ENCODE data around the gene ECT2L. TPM values are rescaled to one million over a fixed set of nuclear protein-coding genes. Genes with fewer than 3 reads are reported as not detected.

The ECT2L gene
- total RNA-seq, 1 experiment from 2014 or later = 0.03 TPM

DNA sequence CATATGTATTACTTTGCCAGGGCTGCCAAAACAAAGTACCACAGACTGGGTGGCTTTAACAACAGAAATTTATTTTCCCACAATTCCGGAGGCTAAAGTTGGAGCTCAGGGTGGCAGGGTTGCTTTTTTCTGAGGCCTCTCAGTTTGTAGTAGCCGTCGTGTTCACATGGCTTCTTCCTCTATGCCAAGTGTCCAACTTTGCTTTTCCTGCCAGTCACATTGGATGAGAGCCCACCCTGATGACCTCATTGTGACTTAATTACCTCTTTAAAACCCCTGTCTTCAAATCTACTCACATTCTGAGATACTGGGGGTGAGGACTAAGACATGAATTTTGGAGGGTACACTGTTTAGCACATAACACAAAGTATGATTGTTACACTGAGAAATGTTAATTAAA is 9.9 kb upstream of the ECT2L start:
- DNase-seq = no peak
- Histone ChIP-seq H3K27me3 (ENCODE audit: control insufficient read depth, insufficient read depth, low read length) (no peaks in the 10 kb centered on the region), H3K4me3 (ENCODE audit: insufficient read depth, low read depth, low read length) (no peak overlapping the region), H3K36me3 (replicated peaks; ENCODE audit: control insufficient read depth, insufficient read depth, low read length) (no peaks in the 10 kb centered on the region)

DNA sequence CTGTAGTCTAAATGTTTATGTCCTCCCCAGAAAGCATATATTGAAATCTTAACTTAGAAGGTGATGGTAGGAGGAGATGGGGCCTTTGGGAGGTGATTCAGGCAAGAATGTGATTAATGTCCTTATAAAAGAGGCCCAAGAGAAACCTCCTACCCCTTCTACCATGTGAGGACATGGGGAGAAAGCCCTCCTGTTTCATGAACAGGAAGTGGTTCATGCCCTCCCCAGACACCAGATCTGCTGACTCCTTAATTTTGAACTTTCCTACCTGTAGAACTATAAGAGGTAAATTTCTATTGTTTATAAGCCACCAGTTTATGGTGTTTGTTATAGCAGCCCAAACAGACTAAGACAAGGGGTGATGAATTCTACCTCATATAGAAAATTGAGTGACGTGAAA is 8.7 kb upstream of the ECT2L start:
- Histone ChIP-seq H3K27me3 (ENCODE audit: control insufficient read depth, insufficient read depth, low read length) (no peaks in the 10 kb centered on the region), H3K4me3 (ENCODE audit: insufficient read depth, low read depth, low read length) (no peak overlapping the region), H3K36me3 (replicated peaks; ENCODE audit: control insufficient read depth, insufficient read depth, low read length) (no peaks in the 10 kb centered on the region)
- DNase-seq = no peak

DNA sequence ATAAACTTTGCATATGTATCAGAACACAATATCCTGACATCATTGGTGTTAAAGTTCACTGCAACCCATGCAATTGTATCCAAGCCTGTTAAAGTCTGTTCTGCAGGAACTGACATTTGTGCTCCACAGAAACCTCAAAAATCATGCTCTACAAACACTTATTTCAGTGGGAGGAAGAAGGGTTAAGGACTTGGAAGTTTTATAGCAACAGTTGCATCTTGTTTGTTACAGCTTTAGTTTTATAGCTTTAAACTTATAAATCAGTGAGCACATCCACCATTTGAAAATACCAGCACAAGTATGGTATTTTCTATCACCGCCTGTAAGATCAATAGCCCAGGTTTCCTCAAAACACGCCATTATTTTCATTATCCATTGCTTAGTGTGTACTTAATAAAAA is 884 bp downstream of the ECT2L start:
- no peaks in the 10 kb centered on the region for H3K36me3 ChIP-seq (replicated peaks; ENCODE audit: control insufficient read depth, insufficient read depth, low read length)
- no peak for DNase-seq
- peaks cover 6% of the 10 kb centered on the region; the same call in 1 of the 2 replicates for H3K27me3 ChIP-seq (ENCODE audit: control insufficient read depth, insufficient read depth, low read length)
- H3K4me3 ChIP-seq (ENCODE audit: insufficient read depth, low read depth, low read length) = no peak overlapping the region

DNA sequence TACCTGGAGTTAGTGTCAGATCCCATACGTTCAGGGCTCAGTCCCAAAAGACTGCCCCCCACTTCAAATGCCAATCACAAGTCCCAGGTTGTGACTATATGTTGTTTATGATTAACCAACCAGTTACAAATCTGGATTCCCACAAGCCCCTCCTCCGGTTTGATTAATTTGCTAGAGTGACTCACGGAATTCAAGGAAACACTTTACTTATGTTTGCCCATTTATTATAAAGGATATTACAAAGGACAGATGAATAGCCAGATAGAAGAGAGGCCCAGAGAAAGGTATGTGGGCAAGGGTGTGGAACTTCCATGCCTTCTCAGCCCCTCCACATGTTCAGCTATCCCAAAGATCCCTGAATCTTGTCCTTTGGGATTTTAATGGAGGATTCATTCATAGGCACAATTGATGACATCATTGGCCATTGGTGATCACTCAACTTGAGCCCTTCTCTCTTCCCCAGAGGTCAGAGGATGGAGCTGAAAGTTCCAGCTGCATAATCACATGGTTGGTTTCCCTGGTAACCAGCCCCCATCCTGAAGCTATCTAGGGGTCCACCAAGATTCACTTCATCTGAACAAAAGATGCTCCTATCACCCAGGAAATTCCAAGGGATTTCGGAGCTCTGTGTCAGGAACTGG is 2.0 kb downstream of the ECT2L start:
- DNase-seq = no peak

DNA sequence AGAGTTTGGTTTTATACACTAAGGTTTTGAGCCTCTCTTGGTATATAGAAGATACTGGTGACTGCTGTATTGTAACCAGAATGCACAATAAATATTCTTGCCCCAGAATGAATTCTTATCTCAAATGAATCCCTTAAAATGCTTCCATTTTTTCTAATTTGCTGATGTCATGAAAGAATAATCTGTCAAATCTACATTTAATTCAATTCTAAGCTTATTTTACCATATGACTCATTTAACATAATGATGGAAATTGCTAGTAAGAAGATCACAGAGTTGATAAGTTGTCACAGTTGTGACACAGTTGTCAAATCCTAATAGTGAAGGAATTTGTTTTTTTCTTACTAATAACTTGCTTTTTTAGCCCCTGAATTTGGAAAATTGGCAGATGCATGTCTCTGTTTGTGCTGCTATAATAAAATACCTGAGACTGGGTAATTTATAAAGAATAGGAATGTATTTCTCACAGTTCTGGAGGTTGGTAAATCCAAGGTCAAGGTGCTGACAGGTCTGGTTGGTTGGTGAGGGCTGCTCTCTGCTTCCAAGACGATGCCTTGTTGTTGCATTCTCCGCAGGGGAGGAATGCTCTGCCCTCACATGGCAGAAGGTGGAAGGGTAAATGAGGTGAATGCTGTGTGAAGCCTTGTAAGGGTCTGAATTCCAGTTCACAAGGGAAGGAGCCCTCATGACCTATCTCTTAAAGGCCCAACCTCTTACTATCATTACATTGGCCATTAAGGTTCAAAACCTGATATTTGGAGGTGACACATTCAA is 4.7 kb downstream of the ECT2L start:
- H3K36me3 ChIP-seq (replicated peaks; ENCODE audit: control insufficient read depth, insufficient read depth, low read length) = no peaks in the 10 kb centered on the region
- no peak overlapping the region for H3K4me3 ChIP-seq (ENCODE audit: insufficient read depth, low read depth, low read length)
- DNase-seq = peak; percentile 63
- peaks cover 6% of the 10 kb centered on the region; the same call in 1 of the 2 replicates for H3K27me3 ChIP-seq (ENCODE audit: control insufficient read depth, insufficient read depth, low read length)

More for the DNA sequence above, 2.0 kb downstream of the ECT2L start:
- Histone ChIP-seq H3K36me3 (replicated peaks; ENCODE audit: control insufficient read depth, insufficient read depth, low read length) (no peaks in the 10 kb centered on the region), H3K27me3 (ENCODE audit: control insufficient read depth, insufficient read depth, low read length) (peaks cover 6% of the 10 kb centered on the region; the same call in 1 of the 2 replicates), H3K4me3 (ENCODE audit: insufficient read depth, low read depth, low read length) (no peak overlapping the region)

DNA sequence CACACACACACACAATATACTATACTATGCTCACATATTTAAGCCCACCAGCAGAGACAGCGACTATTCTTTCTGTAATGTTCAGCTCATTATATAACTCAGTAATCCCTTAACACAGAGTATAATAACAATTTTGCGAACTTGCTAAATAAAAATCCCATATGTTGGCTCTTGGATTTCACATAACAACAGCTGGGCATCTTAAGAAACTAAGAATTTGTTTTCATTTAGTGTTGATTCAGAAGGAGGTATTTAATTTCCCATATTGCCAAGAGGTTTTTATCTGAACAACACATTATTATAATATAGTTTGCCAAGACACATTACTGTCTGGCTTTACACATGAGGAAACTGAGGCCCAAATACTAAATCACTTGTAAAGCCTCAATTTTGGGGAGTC is 7.4 kb downstream of the ECT2L start:
- no peak for DNase-seq
- no peaks in the 10 kb centered on the region for H3K36me3 ChIP-seq (replicated peaks; ENCODE audit: control insufficient read depth, insufficient read depth, low read length)
- H3K27me3 ChIP-seq (ENCODE audit: control insufficient read depth, insufficient read depth, low read length) = no peaks in the 10 kb centered on the region
- no peak overlapping the region for H3K4me3 ChIP-seq (ENCODE audit: insufficient read depth, low read depth, low read length)

DNA sequence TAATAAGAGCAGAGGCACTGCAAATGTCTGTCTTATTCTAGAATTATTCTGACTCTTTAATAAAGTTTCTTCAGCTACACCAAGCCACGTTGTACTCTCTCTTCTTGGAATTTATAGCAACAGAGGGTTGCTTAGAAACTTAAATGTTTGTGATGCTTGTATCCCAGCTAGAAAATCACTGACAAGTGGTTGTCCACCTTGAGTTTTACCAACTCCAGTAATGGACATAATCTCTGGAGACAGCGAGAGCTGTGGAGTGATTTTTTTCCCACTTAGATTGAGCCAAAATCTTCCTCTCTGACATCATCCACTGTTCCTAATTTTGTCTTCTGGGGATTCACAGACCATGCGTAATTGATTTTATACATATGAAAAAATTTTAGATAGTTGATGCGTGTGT is 8.0 kb downstream of the ECT2L start:
- Histone ChIP-seq H3K36me3 (replicated peaks; ENCODE audit: control insufficient read depth, insufficient read depth, low read length) (no peaks in the 10 kb centered on the region), H3K27me3 (ENCODE audit: control insufficient read depth, insufficient read depth, low read length) (no peaks in the 10 kb centered on the region), H3K4me3 (ENCODE audit: insufficient read depth, low read depth, low read length) (no peak overlapping the region)
- no peak for DNase-seq

DNA sequence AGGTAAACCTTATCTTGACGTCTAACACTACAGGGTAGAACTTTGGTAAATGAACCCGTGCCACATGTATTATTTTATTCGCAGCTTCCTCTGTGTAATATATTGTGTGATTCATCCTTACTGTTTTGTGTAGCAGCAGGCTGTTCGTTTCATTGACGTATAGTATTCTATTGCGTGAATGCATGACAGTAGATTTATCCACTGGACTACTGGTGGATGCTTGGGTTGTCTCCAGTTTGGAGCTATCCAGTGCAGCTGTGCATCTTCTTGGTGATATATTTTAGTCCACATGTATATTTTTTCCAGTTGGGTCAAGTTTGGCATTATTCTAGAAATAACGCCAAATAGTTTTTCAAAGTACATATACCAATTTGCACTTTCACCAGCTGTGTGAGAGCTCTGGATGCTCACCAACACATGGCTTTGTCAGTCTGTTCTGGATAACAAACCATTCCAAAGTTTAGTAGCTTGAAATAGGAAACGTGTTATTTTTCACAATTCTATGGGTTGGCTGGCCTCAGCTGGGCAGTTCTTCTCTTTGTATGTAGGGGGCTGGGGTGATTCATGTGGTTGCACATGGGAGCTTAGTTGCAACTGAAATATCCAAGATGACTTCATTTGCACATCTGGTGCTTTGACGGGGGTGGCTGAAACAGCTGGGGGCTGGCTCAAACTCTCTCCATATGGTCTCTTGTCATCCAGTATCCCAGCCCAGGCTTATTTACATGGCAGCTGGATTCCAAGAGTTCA is 9.3 kb downstream of the ECT2L start:
- no peak for DNase-seq
- H3K36me3 ChIP-seq (replicated peaks; ENCODE audit: control insufficient read depth, insufficient read depth, low read length) = no peaks in the 10 kb centered on the region
- no peak overlapping the region for H3K4me3 ChIP-seq (ENCODE audit: insufficient read depth, low read depth, low read length)
- no peaks in the 10 kb centered on the region for H3K27me3 ChIP-seq (ENCODE audit: control insufficient read depth, insufficient read depth, low read length)

DNA sequence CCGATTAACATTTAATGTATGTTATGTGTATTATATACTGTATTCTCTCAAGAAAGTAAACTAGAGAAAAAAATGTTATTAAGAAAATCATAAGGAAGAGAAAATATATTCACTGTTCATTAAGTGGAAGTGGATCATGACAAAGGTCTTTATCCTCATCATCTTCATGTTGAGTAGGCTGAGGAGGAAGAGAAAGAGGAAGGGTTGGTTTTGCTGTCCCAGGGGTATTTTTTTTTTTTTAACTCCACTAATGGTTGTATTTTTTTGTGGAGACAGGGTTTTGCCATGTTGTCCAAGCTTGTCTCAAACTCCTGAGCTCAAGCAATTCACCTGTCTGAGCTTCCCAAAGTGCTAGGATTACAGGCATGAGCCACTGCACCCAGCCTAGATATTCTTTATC is 11.0 kb downstream of the ECT2L start:
- H3K27me3 ChIP-seq (ENCODE audit: control insufficient read depth, insufficient read depth, low read length) = no peaks in the 10 kb centered on the region
- H3K4me3 ChIP-seq (ENCODE audit: insufficient read depth, low read depth, low read length) = no peak overlapping the region
- DNase-seq = no peak
- H3K36me3 ChIP-seq (replicated peaks; ENCODE audit: control insufficient read depth, insufficient read depth, low read length) = no peaks in the 10 kb centered on the region

DNA sequence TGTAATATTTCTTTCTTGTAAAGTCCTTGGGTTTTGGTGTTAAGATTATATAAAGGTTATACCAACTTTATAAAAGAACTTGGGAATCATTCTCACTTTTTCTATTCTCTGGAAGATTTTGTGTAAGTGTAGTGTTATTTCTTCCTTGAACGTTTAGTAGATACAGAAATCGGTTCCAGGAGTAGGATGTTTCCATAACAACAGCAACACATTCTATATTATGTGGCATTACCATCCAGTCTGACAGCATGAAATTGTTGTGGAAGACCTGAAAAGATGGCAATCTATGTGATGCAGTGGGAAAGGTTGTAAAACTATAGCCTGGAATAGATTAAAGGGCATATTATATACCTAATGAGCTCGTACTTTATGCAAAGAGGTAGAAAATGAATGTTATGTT is 13.8 kb downstream of the ECT2L start:
- Histone ChIP-seq H3K27me3 (ENCODE audit: control insufficient read depth, insufficient read depth, low read length) (no peaks in the 10 kb centered on the region), H3K4me3 (ENCODE audit: insufficient read depth, low read depth, low read length) (no peak overlapping the region), H3K36me3 (replicated peaks; ENCODE audit: control insufficient read depth, insufficient read depth, low read length) (no peaks in the 10 kb centered on the region)
- DNase-seq = no peak

DNA sequence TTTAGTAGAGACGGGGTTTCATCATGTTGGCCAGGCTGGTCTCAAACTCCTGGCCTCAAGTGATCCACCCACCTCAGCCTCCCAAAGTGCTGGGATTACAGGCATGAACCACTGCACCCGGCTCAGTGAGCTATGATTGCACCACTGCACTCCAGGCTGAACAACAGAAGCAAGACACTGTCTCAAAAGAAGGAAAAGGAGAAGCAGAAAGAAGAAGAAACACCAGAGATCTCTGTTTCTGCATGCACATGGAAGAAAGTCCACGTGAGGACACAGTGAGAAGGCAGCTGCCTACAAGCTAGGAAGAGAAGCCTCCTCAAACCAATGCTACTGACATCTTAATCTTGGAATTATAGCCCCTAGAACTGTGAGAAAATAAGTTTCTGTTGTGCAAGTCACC is 16.0 kb downstream of the ECT2L start:
- no peak for DNase-seq
- H3K27me3 ChIP-seq (ENCODE audit: control insufficient read depth, insufficient read depth, low read length) = no peaks in the 10 kb centered on the region
- no peaks in the 10 kb centered on the region for H3K36me3 ChIP-seq (replicated peaks; ENCODE audit: control insufficient read depth, insufficient read depth, low read length)
- no peak overlapping the region for H3K4me3 ChIP-seq (ENCODE audit: insufficient read depth, low read depth, low read length)

DNA sequence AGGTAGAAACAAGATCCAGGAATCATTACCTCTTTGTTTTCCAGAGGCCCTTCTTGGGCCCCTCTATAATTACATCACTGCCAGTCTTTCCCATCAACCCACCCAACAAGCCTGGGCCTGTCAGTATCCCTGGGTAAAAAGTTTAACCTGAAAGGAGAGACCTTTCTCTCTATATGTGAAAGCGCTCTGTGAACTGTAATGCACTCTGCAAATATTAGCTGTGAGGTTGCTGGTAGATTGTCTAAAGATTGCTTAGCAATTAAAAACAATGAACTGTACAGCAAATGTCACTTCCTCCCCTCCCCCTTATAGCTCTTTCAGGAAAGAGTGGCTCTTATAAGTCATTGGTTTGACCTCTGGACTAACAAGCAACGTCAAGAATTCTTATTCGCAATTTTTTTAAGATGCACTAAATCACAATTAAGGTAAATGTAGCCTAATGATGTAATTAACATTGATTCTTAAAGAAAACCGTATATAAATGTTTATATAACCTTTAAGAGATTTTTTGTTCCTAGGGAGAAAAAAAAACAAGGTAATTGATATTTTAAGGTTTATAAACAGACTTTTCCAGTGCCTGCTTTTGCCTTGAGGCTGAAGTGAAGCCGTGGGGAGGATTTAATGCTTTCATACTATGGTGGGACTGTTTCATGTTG is 18.4 kb downstream of the ECT2L start:
- Histone ChIP-seq H3K36me3 (replicated peaks; ENCODE audit: control insufficient read depth, insufficient read depth, low read length) (no peaks in the 10 kb centered on the region), H3K27me3 (ENCODE audit: control insufficient read depth, insufficient read depth, low read length) (no peaks in the 10 kb centered on the region), H3K4me3 (ENCODE audit: insufficient read depth, low read depth, low read length) (no peak overlapping the region)
- DNase-seq = no peak

DNA sequence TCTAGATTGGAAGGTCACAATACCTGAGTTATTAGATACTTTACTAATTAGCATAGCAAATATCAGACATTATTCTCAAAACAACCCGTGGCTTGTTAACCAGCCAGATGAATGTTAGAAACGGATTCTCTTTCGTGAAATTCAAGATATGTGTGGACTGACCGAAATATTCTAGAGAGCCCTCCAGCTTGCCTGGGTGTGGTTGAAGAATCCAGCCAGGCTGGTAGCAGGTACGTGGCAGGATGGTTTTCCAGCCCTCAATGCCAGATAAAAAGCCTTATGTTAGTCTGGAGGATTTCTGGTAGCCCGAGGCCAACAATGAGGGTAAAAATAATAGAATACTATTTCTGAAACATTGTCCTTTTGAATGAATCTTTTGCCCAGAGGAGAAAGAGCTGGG is 19.3 kb downstream of the ECT2L start:
- H3K36me3 ChIP-seq (replicated peaks; ENCODE audit: control insufficient read depth, insufficient read depth, low read length) = no peaks in the 10 kb centered on the region
- no peak for DNase-seq
- H3K27me3 ChIP-seq (ENCODE audit: control insufficient read depth, insufficient read depth, low read length) = no peaks in the 10 kb centered on the region
- H3K4me3 ChIP-seq (ENCODE audit: insufficient read depth, low read depth, low read length) = no peak overlapping the region

DNA sequence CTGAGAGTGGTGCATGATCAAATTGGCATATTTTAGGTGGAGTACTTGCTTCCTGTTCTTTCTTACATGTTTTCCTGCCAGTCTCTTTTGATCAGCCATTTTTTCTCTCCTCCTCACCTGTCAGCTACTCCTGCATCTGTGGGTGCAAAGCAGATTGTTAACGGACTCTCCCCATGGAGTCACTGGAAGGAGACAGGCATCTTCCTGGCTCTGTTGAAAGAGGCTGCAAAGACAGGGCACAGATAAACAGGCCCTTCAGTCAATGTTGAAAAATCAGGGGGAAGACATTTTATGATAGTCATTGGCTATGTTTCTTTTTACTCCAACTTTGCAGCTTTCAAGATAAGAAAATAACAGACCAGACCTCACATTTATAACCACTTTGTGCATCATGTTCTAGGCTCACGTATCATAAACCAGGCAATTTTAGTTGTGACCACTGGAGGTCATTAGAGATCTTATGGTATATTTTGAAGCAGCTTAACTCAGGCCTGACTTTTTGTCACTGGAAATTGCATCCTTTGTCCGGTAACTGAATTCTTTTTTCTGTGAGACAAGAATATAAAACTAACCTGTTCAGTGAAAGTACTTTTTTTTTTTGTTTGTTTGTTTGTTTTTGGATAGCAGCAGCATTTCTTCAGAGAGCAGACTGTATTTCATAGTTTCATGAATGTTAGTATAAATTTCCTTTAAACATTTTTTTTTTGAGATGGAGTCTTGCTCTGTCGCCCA is 20.1 kb downstream of the ECT2L start:
- peak; percentile 45 for DNase-seq
- H3K36me3 ChIP-seq (replicated peaks; ENCODE audit: control insufficient read depth, insufficient read depth, low read length) = no peaks in the 10 kb centered on the region

More for the DNA sequence above, 20.1 kb downstream of the ECT2L start:
- Histone ChIP-seq H3K4me3 (ENCODE audit: insufficient read depth, low read depth, low read length) (no peak overlapping the region), H3K27me3 (ENCODE audit: control insufficient read depth, insufficient read depth, low read length) (no peaks in the 10 kb centered on the region)

All from H7 (cell line).